ENCODE results near the gene ANKS6.

ANKS6 gene

GRCh38 chr9:98811051-98811650, 14.8 kb upstream of the ANKS6 start:
- Histone ChIP-seq H3K9ac (ENCODE audit: low read length) (peak overlapping the region; percentile 10), H3K36me3 (ENCODE audit: control insufficient read depth, insufficient read depth, low read length, severe bottlenecking) (no peaks in the 10 kb centered on the region), H3K27me3 (replicated peaks; ENCODE audit: control insufficient read depth, insufficient read depth, low read length) (no peaks in the 10 kb centered on the region), H3K9me3 (ENCODE audit: control insufficient read depth, low read length) (no peaks in the 10 kb centered on the region), H3K4me1 (ENCODE audit: control insufficient read depth, insufficient read depth, low read length) (peaks cover 21% of the 10 kb centered on the region), H3K4me3 (ENCODE audit: low read length) (peak overlapping the region; percentile 37)
- peak; percentile 44 for DNase-seq (ENCODE audit: low read depth)

- Histone ChIP-seq H3K4me1 (ENCODE audit: control insufficient read depth, insufficient read depth, low read length) (peaks cover 30% of the 10 kb centered on the region), H3K4me3 (ENCODE audit: low read length) (no peak overlapping the region), H3K36me3 (ENCODE audit: control insufficient read depth, insufficient read depth, low read length, severe bottlenecking) (no peaks in the 10 kb centered on the region), H3K27me3 (replicated peaks; ENCODE audit: control insufficient read depth, insufficient read depth, low read length) (no peaks in the 10 kb centered on the region), H3K9me3 (ENCODE audit: control insufficient read depth, low read length) (no peaks in the 10 kb centered on the region), H3K9ac (ENCODE audit: low read length) (no peak overlapping the region)
- DNase-seq (ENCODE audit: low read depth) = no peak
These were observed 13.9 kb upstream of the ANKS6 start for GRCh38 chr9:98810102-98810842.

DNA sequence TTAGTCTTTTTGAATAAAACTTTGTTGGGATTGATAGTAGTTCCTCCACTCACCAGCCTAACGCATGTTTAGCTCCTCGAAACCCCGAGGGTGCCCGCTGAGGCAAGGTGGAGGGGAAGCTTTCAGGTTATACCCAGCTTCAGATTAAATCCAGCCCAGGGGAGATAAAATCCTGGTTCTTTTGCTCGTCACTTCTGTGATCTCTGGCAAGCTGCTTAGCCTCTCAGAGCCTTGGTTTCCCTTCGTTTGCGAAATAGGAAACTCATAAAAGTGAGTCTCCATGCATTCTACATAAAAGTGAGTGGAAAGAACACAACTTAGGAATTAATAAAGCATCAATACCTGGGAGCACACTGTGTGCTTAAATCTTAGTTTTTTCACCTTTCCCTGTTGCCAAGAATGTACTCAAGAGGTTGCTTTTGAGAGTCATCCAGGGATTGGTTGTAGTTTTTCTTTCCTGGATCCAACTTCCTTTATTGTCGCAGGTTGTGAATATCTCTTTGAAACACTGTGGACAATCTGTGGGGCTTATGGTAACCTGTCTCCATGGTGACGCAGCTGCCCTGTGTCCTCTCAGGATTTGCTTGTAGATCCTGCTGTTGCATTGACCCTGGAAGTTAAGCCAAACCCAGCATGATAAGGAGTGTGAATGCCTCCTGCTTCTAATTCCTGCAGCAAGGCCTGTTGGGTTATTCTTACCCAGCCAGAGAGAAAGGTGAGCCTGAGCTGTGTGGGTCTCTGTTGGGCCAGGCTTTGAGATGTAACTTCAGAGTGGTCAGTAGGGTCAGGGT, 13.2 kb upstream of the ANKS6 start:
- no peak overlapping the region for H3K4me3 ChIP-seq (ENCODE audit: low read length)
- H3K36me3 ChIP-seq (ENCODE audit: control insufficient read depth, insufficient read depth, low read length, severe bottlenecking) = no peaks in the 10 kb centered on the region
- DNase-seq (ENCODE audit: low read depth) = no peak
- H3K9ac ChIP-seq (ENCODE audit: low read length) = no peak overlapping the region
- H3K4me1 ChIP-seq (ENCODE audit: control insufficient read depth, insufficient read depth, low read length) = peaks cover 31% of the 10 kb centered on the region
- no peaks in the 10 kb centered on the region for H3K27me3 ChIP-seq (replicated peaks; ENCODE audit: control insufficient read depth, insufficient read depth, low read length)
- no peaks in the 10 kb centered on the region for H3K9me3 ChIP-seq (ENCODE audit: control insufficient read depth, low read length)

GRCh38 chr9:98808875-98809274, 12.5 kb upstream of the ANKS6 start:
- no peak overlapping the region for H3K9ac ChIP-seq (ENCODE audit: low read length)
- no peaks in the 10 kb centered on the region for H3K9me3 ChIP-seq (ENCODE audit: control insufficient read depth, low read length)
- H3K36me3 ChIP-seq (ENCODE audit: control insufficient read depth, insufficient read depth, low read length, severe bottlenecking) = no peaks in the 10 kb centered on the region
- H3K27me3 ChIP-seq (replicated peaks; ENCODE audit: control insufficient read depth, insufficient read depth, low read length) = no peaks in the 10 kb centered on the region
- H3K4me3 ChIP-seq (ENCODE audit: low read length) = no peak overlapping the region
- no peak for DNase-seq (ENCODE audit: low read depth)
- H3K4me1 ChIP-seq (ENCODE audit: control insufficient read depth, insufficient read depth, low read length) = peaks cover 31% of the 10 kb centered on the region

DNA sequence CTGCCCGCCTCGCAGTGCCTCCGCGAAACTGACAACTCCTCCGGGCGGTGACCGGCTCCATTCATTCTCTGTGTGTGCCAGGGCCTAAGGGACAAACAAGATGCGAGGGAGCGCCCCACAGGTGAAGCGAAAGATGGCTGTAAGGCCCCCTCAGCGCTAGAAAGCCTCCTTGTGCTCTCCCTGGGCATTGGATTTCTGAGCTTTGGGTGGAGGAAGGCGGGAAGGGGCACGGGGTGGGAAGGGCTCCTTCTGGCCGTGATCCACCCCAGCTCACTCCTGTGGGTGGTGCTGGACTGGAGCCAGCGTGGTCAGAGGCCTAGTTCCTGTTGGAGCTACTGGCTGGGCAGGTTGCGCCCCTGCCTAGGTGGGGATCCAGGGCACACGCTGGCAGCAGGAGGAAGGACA, 12.1 kb upstream of the ANKS6 start:
- H3K4me3 ChIP-seq (ENCODE audit: low read length) = peak overlapping the region; percentile 83
- no peaks in the 10 kb centered on the region for H3K27me3 ChIP-seq (replicated peaks; ENCODE audit: control insufficient read depth, insufficient read depth, low read length)
- peak overlapping the region; percentile 68 for H3K9ac ChIP-seq (ENCODE audit: low read length)
- DNase-seq (ENCODE audit: low read depth) = no peak
- no peaks in the 10 kb centered on the region for H3K36me3 ChIP-seq (ENCODE audit: control insufficient read depth, insufficient read depth, low read length, severe bottlenecking)
- peaks cover 31% of the 10 kb centered on the region for H3K4me1 ChIP-seq (ENCODE audit: control insufficient read depth, insufficient read depth, low read length)
- H3K9me3 ChIP-seq (ENCODE audit: control insufficient read depth, low read length) = no peaks in the 10 kb centered on the region

DNA sequence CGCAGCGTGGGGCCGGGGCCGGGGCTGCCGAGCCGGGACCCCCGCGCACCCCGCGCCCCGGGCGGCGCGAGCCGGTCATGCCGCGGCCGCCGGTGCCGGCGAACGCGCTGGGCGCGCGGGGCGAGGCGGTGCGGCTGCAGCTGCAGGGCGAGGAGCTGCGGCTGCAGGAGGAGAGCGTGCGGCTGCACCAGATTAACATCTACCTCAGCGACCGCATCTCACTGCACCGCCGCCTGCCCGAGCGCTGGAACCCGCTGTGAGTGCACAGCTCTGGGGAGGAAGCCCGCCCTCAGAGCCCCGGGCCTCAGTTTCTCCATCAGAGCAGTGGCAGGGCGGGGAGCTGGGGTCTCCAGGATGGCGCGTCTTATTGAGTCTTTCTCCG, 11.4 kb upstream of the ANKS6 start:
- Histone ChIP-seq H3K9ac (ENCODE audit: low read length) (peak overlapping the region; percentile 68), H3K9me3 (ENCODE audit: control insufficient read depth, low read length) (no peaks in the 10 kb centered on the region), H3K4me3 (ENCODE audit: low read length) (peak overlapping the region; percentile 83), H3K4me1 (ENCODE audit: control insufficient read depth, insufficient read depth, low read length) (peaks cover 31% of the 10 kb centered on the region), H3K27me3 (replicated peaks; ENCODE audit: control insufficient read depth, insufficient read depth, low read length) (no peaks in the 10 kb centered on the region), H3K36me3 (ENCODE audit: control insufficient read depth, insufficient read depth, low read length, severe bottlenecking) (no peaks in the 10 kb centered on the region)
- DNase-seq (ENCODE audit: low read depth) = peak; percentile 44

DNA sequence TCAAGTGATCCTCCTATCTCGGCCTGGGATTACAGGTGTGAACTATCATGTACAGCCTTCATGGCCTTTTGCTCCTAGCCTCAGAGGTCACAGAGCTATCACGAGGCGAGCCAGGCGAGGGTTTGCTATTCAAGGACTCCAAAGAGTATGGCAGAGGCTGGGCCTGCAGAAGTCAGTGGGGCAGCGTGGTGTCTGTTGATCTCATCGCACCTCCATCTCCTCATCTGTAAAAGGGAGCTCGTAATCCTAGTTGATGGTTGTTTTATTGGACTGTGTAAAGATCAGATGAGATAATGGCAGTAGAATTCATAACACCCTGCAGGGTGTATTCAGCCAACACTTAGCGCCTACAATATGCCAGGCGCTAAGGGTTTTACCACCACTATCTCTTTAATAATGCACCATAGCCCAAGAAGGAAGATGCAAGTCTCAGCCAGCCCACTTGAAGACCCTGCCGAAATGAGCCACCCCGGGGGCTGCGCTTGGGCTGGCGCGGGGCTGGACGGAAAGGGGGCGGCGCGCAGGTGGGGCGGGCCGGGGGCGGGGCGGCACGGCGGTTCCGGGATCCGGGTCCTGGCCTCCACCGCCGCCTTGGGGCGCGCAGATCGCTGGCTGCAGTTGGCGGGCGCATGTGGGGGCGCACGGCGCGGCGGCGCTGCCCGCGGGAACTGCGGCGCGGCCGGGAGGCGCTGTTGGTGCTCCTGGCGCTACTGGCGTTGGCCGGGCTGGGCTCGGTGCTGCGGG, 10.9 kb upstream of the ANKS6 start, which contains the start of gene GALNT12:
Gene GALNT12, plus strand, starts transcription at position 601 of the 744 bp plus-strand sequence. Its CDS starts 29 bp downstream, at position 630.
- Histone ChIP-seq H3K4me3 (ENCODE audit: low read length) (peak within 1 kb of the TSS; percentile 83), H3K36me3 (ENCODE audit: control insufficient read depth, insufficient read depth, low read length, severe bottlenecking) (no peaks in the 10 kb centered on the region), H3K27me3 (replicated peaks; ENCODE audit: control insufficient read depth, insufficient read depth, low read length) (no peaks in the 10 kb centered on the region), H3K9me3 (ENCODE audit: control insufficient read depth, low read length) (no peaks in the 10 kb centered on the region), H3K9ac (ENCODE audit: low read length) (peak within 1 kb of the TSS; percentile 68), H3K4me1 (ENCODE audit: control insufficient read depth, insufficient read depth, low read length) (peaks cover 31% of the 10 kb centered on the region)
- DNase-seq (ENCODE audit: low read depth) = peak; percentile 45

DNA sequence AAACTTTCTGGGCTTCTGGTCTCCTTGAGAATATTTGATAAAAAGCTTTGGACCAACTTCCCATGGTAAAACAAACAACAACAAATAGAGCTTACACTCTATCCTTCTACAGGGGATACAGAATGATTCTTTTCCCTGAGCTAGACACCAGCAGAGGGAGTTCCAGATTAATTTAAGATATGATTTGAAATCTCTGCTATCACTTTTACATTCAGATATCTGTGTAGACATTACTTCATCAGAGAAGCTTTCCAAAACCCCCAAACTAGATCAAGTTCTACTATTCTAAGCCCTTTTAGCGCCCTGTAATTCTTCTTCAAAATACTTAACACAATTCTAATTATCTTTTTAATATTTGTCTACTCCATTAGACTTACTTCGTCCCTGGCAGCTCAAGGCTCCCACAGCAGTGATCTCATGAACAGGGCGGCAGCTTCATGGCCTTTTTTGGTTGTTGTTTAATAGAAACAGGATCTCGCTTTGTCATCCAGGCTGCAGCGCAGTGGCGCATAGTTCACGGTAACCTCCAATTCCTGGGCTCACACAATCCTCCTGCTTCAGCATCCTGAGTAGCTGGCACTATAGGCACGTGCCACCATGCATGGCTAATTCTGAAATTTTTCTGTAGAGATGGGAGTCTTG, 10.2 kb upstream of the ANKS6 start:
- no peaks in the 10 kb centered on the region for H3K9me3 ChIP-seq (ENCODE audit: control insufficient read depth, low read length)
- H3K27me3 ChIP-seq (replicated peaks; ENCODE audit: control insufficient read depth, insufficient read depth, low read length) = no peaks in the 10 kb centered on the region
- no peaks in the 10 kb centered on the region for H3K36me3 ChIP-seq (ENCODE audit: control insufficient read depth, insufficient read depth, low read length, severe bottlenecking)
- H3K4me3 ChIP-seq (ENCODE audit: low read length) = peak overlapping the region; percentile 83
- peaks cover 31% of the 10 kb centered on the region for H3K4me1 ChIP-seq (ENCODE audit: control insufficient read depth, insufficient read depth, low read length)
- H3K9ac ChIP-seq (ENCODE audit: low read length) = no peak overlapping the region
- peak; percentile 50 for DNase-seq (ENCODE audit: low read depth)

- H3K27me3 ChIP-seq (replicated peaks; ENCODE audit: control insufficient read depth, insufficient read depth, low read length) = no peaks in the 10 kb centered on the region
- H3K4me3 ChIP-seq (ENCODE audit: low read length) = no peak overlapping the region
- peaks cover 23% of the 10 kb centered on the region for H3K4me1 ChIP-seq (ENCODE audit: control insufficient read depth, insufficient read depth, low read length)
- peak; percentile 30 for DNase-seq (ENCODE audit: low read depth)
- no peaks in the 10 kb centered on the region for H3K9me3 ChIP-seq (ENCODE audit: control insufficient read depth, low read length)
- H3K9ac ChIP-seq (ENCODE audit: low read length) = no peak overlapping the region
- H3K36me3 ChIP-seq (ENCODE audit: control insufficient read depth, insufficient read depth, low read length, severe bottlenecking) = no peaks in the 10 kb centered on the region
These were observed 9.3 kb upstream of the ANKS6 start for GRCh38 chr9:98805506-98806272.

- Histone ChIP-seq H3K27me3 (replicated peaks; ENCODE audit: control insufficient read depth, insufficient read depth, low read length) (no peaks in the 10 kb centered on the region), H3K4me3 (ENCODE audit: low read length) (no peak overlapping the region), H3K9me3 (ENCODE audit: control insufficient read depth, low read length) (no peaks in the 10 kb centered on the region), H3K36me3 (ENCODE audit: control insufficient read depth, insufficient read depth, low read length, severe bottlenecking) (no peaks in the 10 kb centered on the region), H3K9ac (ENCODE audit: low read length) (no peak overlapping the region), H3K4me1 (ENCODE audit: control insufficient read depth, insufficient read depth, low read length) (peaks cover 18% of the 10 kb centered on the region)
- DNase-seq (ENCODE audit: low read depth) = no peak
These were observed 7.7 kb upstream of the ANKS6 start for GRCh38 chr9:98804083-98804482.
